Left renal cortex interstitium (tissue), 4 donors: ENCODE results near the gene TMEM201. TPM values are rescaled to one million over a fixed set of nuclear protein-coding genes. Genes with fewer than 3 reads are reported as not detected.

ENCODE experiments used
- DNase-seq, 4 donors: peaks; one replicate each; pipeline ENCODE4 v3.0.0-alpha.2; 2013; ENCODE audit warnings: low read depth in 4 of 4, low spot score in 2 of 4, missing footprints in 1 of 4
- polyA plus RNA-seq, 4 donors: library from polyadenylated mRNA; unstranded; fragments of 120-200 nt; gene quantifications; one replicate each; pipeline ENCODE4 v1.2.1, GENCODE V29; 2013; ENCODE audit not compliant: insufficient read length in 4 of 4

TMEM201 gene
- polyA plus RNA-seq, 4 donors, result 11.6 to 25.1 (median 20.8) TPM

DNA sequence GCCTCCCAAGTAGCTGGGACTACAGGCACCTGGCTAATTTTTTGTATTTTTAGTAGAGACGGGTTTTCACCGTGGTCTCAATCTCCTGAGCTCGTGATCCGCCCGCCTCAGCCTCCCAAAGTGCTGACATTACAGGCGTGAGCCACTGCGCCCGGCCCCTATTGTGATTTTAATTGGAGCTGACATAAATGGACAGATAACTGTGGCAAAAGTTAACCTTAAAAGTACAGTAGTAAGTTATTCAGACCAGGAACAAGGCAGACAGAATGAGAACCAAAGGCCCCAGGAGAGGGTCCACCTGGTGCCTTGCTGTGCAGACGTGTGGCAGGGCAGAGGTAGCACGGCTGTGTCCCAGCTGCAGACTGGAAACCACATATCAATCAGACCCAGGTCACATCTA lies 11.0 kb downstream of the TMEM201 start:
- no peak for DNase-seq

GRCh38 chr1:9600861-9601834 lies 12.4 kb downstream of the TMEM201 start:
- DNase-seq, result no peak

DNA sequence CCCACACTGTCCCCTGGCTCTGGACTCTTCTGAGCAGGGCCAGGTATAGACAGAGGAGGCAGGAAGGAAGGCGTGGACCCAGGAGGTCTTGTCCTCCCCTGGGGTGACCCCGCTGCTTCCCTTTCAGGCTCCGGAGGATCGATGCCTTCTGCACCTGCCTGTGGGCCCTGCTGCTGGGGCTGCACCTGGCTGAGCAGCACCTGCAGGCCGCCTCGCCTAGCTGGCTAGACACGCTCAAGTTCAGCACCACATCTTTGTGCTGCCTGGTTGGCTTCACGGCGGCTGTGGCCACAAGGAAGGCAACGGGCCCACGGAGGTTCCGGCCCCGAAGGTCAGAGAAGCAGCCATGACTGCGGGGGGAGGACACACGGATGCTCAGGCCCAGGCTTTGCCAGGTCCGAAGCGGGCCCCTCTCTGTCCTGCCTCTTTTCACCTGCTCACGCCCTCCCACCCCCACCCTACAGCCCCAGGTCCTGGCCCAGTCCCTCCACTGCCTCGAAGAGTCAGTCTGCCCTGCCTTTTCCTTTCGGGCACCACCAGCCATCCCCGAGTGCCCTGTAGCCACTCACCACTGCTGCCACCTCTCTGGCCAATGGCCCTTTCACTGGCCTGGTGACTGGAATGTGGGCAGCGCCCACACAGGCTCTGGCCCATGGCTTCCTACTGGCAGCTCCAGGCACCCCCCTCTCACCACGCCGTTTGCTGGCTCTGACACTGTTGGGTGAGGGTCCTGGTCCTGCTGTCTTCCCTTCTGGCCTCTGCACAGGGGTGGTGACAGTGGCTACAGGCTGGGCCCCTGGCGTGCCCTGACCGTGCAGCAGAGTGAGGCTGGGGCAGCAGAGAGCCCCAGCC lies 13.5 kb downstream of the TMEM201 start:
- DNase-seq, result no peak

DNA sequence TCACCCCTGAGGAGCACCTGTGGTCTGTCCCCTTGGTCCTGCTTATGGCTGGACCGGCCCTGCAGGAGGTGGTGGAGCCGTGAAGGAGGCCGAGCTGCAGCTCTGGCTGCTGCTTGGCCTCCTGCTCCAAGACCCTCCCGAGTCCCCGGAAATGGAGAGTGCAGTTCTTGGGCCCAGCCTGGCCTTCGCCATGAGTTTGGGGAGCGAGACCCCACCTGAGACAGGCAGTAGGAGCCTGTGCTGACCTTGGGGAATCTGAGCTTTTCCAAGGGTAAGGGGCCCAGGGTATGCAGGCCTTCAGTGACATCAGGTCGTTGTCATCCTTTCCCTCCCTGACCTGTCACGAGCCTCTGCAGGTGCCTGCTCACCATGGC lies 14.1 kb downstream of the TMEM201 start:
- no peak for DNase-seq

DNA sequence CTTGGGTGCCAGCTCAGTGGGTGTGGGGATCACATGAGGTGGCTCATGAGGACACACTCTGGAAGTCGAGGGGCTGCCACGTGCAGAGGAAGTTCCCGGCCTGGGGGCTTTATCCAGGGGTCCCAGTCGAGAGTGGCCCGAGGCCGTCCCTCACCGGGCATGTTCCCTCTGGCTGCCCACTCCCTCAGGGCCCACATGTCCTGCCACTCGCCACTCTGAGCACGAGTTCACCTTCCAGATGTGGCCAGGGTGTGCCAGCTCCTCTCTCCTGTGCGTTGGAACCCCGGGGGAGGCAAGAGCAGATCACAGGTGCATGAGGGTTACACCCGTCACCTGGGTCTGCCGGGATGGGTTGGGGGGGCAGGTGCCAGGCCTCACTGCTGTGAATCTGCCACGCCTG lies 14.6 kb downstream of the TMEM201 start:
- no peak for DNase-seq

- DNase-seq, result no peak
Observed at GRCh38 chr1:9603766-9604753, 15.3 kb downstream of the TMEM201 start.

DNA sequence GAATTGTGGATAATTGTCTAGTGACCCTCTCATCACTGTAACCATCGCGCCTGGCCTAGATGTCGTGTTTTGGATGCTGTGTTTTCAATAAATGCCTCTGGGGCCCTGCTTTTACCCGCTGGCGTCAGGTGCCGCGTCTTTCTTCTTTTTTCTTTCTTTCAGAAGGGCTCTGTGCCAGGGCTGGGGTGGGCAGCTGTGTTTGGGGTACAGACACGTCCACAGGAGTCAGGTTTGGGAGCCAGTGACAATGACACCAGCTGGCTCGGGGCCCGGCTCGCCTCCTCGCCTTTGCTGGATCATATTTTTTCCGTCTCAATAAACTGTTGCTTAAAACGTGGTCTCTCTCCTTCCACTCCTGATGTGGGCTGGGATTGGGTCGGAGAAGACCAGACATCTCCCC lies 16.1 kb downstream of the TMEM201 start:
- DNase-seq, result no peak

- no peak for DNase-seq
Observed at GRCh38 chr1:9605946-9606455, 17.3 kb downstream of the TMEM201 start.

- no peak for DNase-seq
Observed at GRCh38 chr1:9606458-9606857, 17.7 kb downstream of the TMEM201 start.

DNA sequence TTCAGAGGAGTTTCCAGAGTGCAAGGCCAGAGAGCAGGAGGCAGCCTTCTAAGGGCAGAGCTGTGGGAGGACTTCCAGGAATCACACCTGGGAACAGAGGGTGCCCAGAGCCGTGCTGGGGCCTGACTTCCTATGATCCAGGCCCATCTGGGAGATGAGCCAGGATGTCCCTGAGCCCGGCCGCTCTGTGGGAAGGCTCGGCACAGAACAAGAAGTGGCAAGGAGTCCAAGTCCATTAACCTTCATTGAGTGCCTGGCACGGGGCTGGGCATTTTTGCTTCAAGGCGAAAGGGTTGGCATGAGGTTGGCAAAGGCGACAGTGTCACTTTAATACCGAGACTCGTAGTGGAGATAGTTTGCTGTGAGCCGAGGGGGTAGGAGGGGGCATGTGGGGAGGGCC lies 18.2 kb downstream of the TMEM201 start:
- no peak for DNase-seq

GRCh38 chr1:9607352-9607751 lies 18.6 kb downstream of the TMEM201 start:
- no peak for DNase-seq

DNA sequence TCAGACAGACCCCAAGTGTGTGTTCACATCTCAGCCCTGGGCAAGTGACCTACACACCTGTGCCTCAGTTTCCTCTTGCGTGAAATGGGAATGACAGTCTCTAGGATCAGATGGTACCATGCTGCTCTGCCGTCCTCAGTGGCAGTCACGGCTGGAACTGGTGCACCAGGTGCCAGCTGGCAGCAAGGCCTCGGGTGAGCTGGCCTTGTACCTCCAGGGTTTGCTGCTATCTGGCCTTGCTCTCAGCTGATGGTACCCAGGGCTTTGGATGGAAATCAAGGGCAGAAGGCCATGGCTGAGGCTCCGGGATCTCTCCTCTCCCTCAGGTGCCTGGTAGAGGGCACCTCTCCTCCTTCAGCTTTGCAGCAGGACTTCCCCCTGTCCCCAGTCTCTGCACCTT lies 21.3 kb downstream of the TMEM201 start:
- DNase-seq, result no peak

DNA sequence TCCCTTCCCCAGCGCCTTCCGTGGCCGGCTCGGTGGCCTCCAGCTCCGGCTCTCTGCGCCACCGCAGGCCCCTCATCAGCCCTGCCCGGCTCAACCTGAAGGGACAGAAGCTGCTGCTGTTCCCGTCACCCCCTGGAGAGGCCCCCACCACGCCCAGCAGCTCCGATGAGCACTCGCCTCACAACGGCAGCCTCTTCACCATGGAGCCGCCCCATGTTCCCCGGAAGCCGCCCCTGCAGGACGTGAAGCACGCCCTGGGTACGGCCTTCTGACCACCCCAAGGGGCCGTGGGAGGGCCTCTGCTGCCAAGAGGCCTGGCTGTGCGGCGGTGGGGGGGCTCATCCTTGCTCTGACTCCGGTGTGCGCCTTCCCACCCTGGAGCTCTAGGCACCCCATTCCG lies 21.8 kb downstream of the TMEM201 start:
- no peak for DNase-seq

GRCh38 chr1:9611716-9612115 lies 23.0 kb downstream of the TMEM201 start:
- DNase-seq, result no peak

DNA sequence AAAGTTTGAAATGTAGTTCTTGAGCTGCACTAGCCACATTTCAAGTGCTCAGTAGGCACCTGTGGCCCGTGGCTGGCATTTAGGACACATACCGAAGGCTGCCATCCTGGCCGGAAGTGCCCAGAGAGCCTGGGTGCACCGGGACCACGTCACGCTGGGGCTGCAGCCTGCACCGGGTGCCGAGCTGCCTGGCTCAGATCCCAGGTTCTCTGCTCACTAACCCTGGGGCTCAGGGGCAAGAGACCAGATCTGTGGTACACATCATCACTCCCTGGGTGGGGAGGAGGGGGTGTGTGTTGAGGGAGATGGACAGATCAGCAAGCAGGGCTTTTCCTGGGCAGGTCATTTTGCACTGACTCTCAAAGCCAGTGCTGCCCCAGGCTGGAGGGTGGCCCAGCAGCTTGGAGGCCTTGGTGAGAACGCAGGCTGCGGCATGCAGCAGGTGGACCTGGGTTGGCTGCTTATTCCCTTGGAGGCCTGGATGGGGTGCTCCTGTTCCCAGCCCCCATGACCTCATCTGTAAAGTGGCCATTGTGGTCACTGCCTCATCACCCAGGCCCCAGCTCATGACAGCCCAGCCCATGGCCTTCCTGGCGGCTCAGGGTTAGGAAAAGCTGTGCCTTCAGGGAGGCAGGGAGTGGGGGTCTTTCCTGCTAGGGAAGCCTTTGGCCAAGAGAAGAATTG lies 23.6 kb downstream of the TMEM201 start:
- no peak for DNase-seq

GRCh38 chr1:9612871-9613624 lies 24.3 kb downstream of the TMEM201 start:
- DNase-seq, result no peak

GRCh38 chr1:9613625-9614299 lies 25.1 kb downstream of the TMEM201 start:
- no peak for DNase-seq

- DNase-seq, result no peak
Observed at GRCh38 chr1:9615316-9616063, 26.8 kb downstream of the TMEM201 start.
